Fibroblast of villous mesenchyme (primary cell): Measurements from ENCODE around the gene SMIM29. TPM values are rescaled to one million over a fixed set of nuclear protein-coding genes. Genes with fewer than 3 reads are reported as not detected.

Experiments used
- DNase-seq: peaks from one replicate; pipeline ENCODE4 v3.0.0-alpha.2; 2010; ENCODE audit warnings: low read depth
- H3K4me3 ChIP-seq: 2 replicates; pipeline ENCODE4 v1.5.1; 2011; ENCODE audit warnings: low read depth, mild to moderate bottlenecking, low read length
- CTCF ChIP-seq: IDR thresholded peaks from 2 replicates; pipeline ENCODE4 v1.5.1; 2012; ENCODE audit warnings: low read depth, mild to moderate bottlenecking, low read length; ENCODE audit not compliant: insufficient read depth
- total RNA-seq: library from RNA; depleted of rRNA; stranded (reverse); fragments of >200 nt; gene quantifications from 2 replicates; pipeline ENCODE4 v1.2.3, GENCODE V29; 2012

SMIM29 gene
- total RNA-seq, 1 donor = 22.5 TPM

GRCh38 chr6:34229877-34230276 lies 18.9 kb downstream of the SMIM29 start:
- no peak for DNase-seq
- no peak for TF ChIP-seq CTCF

GRCh38 chr6:34227761-34228421 lies 20.9 kb downstream of the SMIM29 start:
- no peak for TF ChIP-seq CTCF
- H3K4me3 ChIP-seq = no peak overlapping the region
- no peak for DNase-seq

More at GRCh38 chr6:34229877-34230276, 18.9 kb downstream of the SMIM29 start:
- H3K4me3 ChIP-seq = no peak overlapping the region

- DNase-seq = no peak
- no peak for TF ChIP-seq CTCF
- no peak overlapping the region for H3K4me3 ChIP-seq
Measured at GRCh38 chr6:34226731-34227586, 21.8 kb downstream of the SMIM29 start.

GRCh38 chr6:34226066-34226465 lies 22.7 kb downstream of the SMIM29 start:
- no peak for DNase-seq
- no peak for TF ChIP-seq CTCF
- H3K4me3 ChIP-seq = no peak overlapping the region

- DNase-seq = no peak
- no peak for TF ChIP-seq CTCF
- no peak overlapping the region for H3K4me3 ChIP-seq
Measured at GRCh38 chr6:34225551-34225950, 23.3 kb downstream of the SMIM29 start.

- TF ChIP-seq CTCF = no peak
- DNase-seq = peak; percentile 94
- peak overlapping the region; percentile 60 for H3K4me3 ChIP-seq
Measured at GRCh38 chr6:34223956-34224940, 24.6 kb downstream of the SMIM29 start.
